ENCODE data around the gene AMPD2. TPM values are rescaled to one million over a fixed set of nuclear protein-coding genes. Genes with fewer than 3 reads are reported as not detected.

The AMPD2 gene
- polyA plus RNA-seq, 2 donors = 15.7 to 16.3 TPM

GRCh38 chr1:109642626-109643025 lies 23.0 kb downstream of the AMPD2 start:
- Histone ChIP-seq H3K27me3 (ENCODE audit: control insufficient read depth in 1 of 2, insufficient read depth in 2 of 2, low read length in 2 of 2) (no peaks in the 10 kb centered on the region), H3K36me3 (ENCODE audit: control insufficient read depth in 2 of 2, insufficient read depth in 2 of 2, low read length in 1 of 2) (no peaks in the 10 kb centered on the region), H3K4me3 (ENCODE audit: low read depth in 1 of 2, low read length in 2 of 2) (no peak overlapping the region), H3K9me3 (ENCODE audit: control insufficient read depth in 2 of 2, insufficient read depth in 1 of 2, low read depth in 1 of 2, low read length in 1 of 2) (no peaks in the 10 kb centered on the region), H3K4me1 (ENCODE audit: control insufficient read depth in 2 of 2, insufficient read depth in 2 of 2, low read length in 1 of 2) (no peaks in the 10 kb centered on the region), H3K27ac (ENCODE audit: low read depth in 2 of 2, low read length in 1 of 2) (no peak overlapping the region)
- WGBS, 2 donors = 67 to 70% methylated on average over 3 of the region's 3 CpGs

GRCh38 chr1:109643385-109644230 lies 24.0 kb downstream of the AMPD2 start:
- H3K4me3 ChIP-seq (ENCODE audit: low read depth in 1 of 2, low read length in 2 of 2) = no peak overlapping the region
- H3K4me1 ChIP-seq (ENCODE audit: control insufficient read depth in 2 of 2, insufficient read depth in 2 of 2, low read length in 1 of 2) = no peaks in the 10 kb centered on the region
- WGBS, 2 donors = 36 to 37% methylated on average over 32 of the region's 32 CpGs
- no peak overlapping the region for H3K27ac ChIP-seq (ENCODE audit: low read depth in 2 of 2, low read length in 1 of 2)
- H3K27me3 ChIP-seq (ENCODE audit: control insufficient read depth in 1 of 2, insufficient read depth in 2 of 2, low read length in 2 of 2) = no peaks in the 10 kb centered on the region
- no peaks in the 10 kb centered on the region for H3K9me3 ChIP-seq (ENCODE audit: control insufficient read depth in 2 of 2, insufficient read depth in 1 of 2, low read depth in 1 of 2, low read length in 1 of 2)
- no peaks in the 10 kb centered on the region for H3K36me3 ChIP-seq (ENCODE audit: control insufficient read depth in 2 of 2, insufficient read depth in 2 of 2, low read length in 1 of 2)

GRCh38 chr1:109644670-109645069 lies 25.0 kb downstream of the AMPD2 start:
- no peak overlapping the region for H3K4me3 ChIP-seq (ENCODE audit: low read depth in 1 of 2, low read length in 2 of 2)
- WGBS, 2 donors = 25 to 51% methylated on average over 5 to 10 of the region's 10 CpGs

GRCh38 chr1:109649491-109649914 lies 29.9 kb downstream of the AMPD2 start:
- Histone ChIP-seq H3K27ac (ENCODE audit: low read depth in 2 of 2, low read length in 1 of 2) (no peak overlapping the region), H3K4me1 (ENCODE audit: control insufficient read depth in 2 of 2, insufficient read depth in 2 of 2, low read length in 1 of 2) (peaks cover 0 to 1% of the 10 kb centered on the region in 2 donors), H3K4me3 (ENCODE audit: low read depth in 1 of 2, low read length in 2 of 2) (peak overlapping the region in 1 of 2 donors; percentile 15), H3K27me3 (ENCODE audit: control insufficient read depth in 1 of 2, insufficient read depth in 2 of 2, low read length in 2 of 2) (no peaks in the 10 kb centered on the region), H3K36me3 (ENCODE audit: control insufficient read depth in 2 of 2, insufficient read depth in 2 of 2, low read length in 1 of 2) (no peaks in the 10 kb centered on the region), H3K9me3 (ENCODE audit: control insufficient read depth in 2 of 2, insufficient read depth in 1 of 2, low read depth in 1 of 2, low read length in 1 of 2) (no peaks in the 10 kb centered on the region)
- WGBS, 2 donors = 61 to 73% methylated on average over 4 of the region's 4 CpGs

More at GRCh38 chr1:109644670-109645069, 25.0 kb downstream of the AMPD2 start:
- Histone ChIP-seq H3K27me3 (ENCODE audit: control insufficient read depth in 1 of 2, insufficient read depth in 2 of 2, low read length in 2 of 2) (no peaks in the 10 kb centered on the region), H3K36me3 (ENCODE audit: control insufficient read depth in 2 of 2, insufficient read depth in 2 of 2, low read length in 1 of 2) (no peaks in the 10 kb centered on the region), H3K9me3 (ENCODE audit: control insufficient read depth in 2 of 2, insufficient read depth in 1 of 2, low read depth in 1 of 2, low read length in 1 of 2) (no peaks in the 10 kb centered on the region), H3K27ac (ENCODE audit: low read depth in 2 of 2, low read length in 1 of 2) (no peak overlapping the region), H3K4me1 (ENCODE audit: control insufficient read depth in 2 of 2, insufficient read depth in 2 of 2, low read length in 1 of 2) (no peaks in the 10 kb centered on the region)

- Histone ChIP-seq H3K9me3 (ENCODE audit: control insufficient read depth in 2 of 2, insufficient read depth in 1 of 2, low read depth in 1 of 2, low read length in 1 of 2) (no peaks in the 10 kb centered on the region), H3K36me3 (ENCODE audit: control insufficient read depth in 2 of 2, insufficient read depth in 2 of 2, low read length in 1 of 2) (no peaks in the 10 kb centered on the region), H3K27me3 (ENCODE audit: control insufficient read depth in 1 of 2, insufficient read depth in 2 of 2, low read length in 2 of 2) (no peaks in the 10 kb centered on the region), H3K4me1 (ENCODE audit: control insufficient read depth in 2 of 2, insufficient read depth in 2 of 2, low read length in 1 of 2) (peaks cover 0 to 7% of the 10 kb centered on the region in 2 donors), H3K27ac (ENCODE audit: low read depth in 2 of 2, low read length in 1 of 2) (no peak overlapping the region), H3K4me3 (ENCODE audit: low read depth in 1 of 2, low read length in 2 of 2) (no peak overlapping the region)
- 79 to 87% methylated on average over 3 of the region's 3 CpGs for WGBS, 2 donors
Measured at GRCh38 chr1:109650609-109651008, 31.0 kb downstream of the AMPD2 start.

GRCh38 chr1:109652402-109652801 lies 32.8 kb downstream of the AMPD2 start:
- H3K27me3 ChIP-seq (ENCODE audit: control insufficient read depth in 1 of 2, insufficient read depth in 2 of 2, low read length in 2 of 2) = no peaks in the 10 kb centered on the region
- H3K4me1 ChIP-seq (ENCODE audit: control insufficient read depth in 2 of 2, insufficient read depth in 2 of 2, low read length in 1 of 2) = peaks cover 0 to 9% of the 10 kb centered on the region in 2 donors
- WGBS, 2 donors = 62 to 72% methylated on average over 2 of the region's 2 CpGs
- H3K9me3 ChIP-seq (ENCODE audit: control insufficient read depth in 2 of 2, insufficient read depth in 1 of 2, low read depth in 1 of 2, low read length in 1 of 2) = no peaks in the 10 kb centered on the region
- H3K4me3 ChIP-seq (ENCODE audit: low read depth in 1 of 2, low read length in 2 of 2) = no peak overlapping the region
- no peak overlapping the region for H3K27ac ChIP-seq (ENCODE audit: low read depth in 2 of 2, low read length in 1 of 2)
- no peaks in the 10 kb centered on the region for H3K36me3 ChIP-seq (ENCODE audit: control insufficient read depth in 2 of 2, insufficient read depth in 2 of 2, low read length in 1 of 2)

- Histone ChIP-seq H3K36me3 (ENCODE audit: control insufficient read depth in 2 of 2, insufficient read depth in 2 of 2, low read length in 1 of 2) (no peaks in the 10 kb centered on the region), H3K27ac (ENCODE audit: low read depth in 2 of 2, low read length in 1 of 2) (no peak overlapping the region), H3K27me3 (ENCODE audit: control insufficient read depth in 1 of 2, insufficient read depth in 2 of 2, low read length in 2 of 2) (no peaks in the 10 kb centered on the region), H3K4me1 (ENCODE audit: control insufficient read depth in 2 of 2, insufficient read depth in 2 of 2, low read length in 1 of 2) (peaks cover 0 to 10% of the 10 kb centered on the region in 2 donors), H3K9me3 (ENCODE audit: control insufficient read depth in 2 of 2, insufficient read depth in 1 of 2, low read depth in 1 of 2, low read length in 1 of 2) (no peaks in the 10 kb centered on the region), H3K4me3 (ENCODE audit: low read depth in 1 of 2, low read length in 2 of 2) (no peak overlapping the region)
- WGBS, 2 donors = 57 to 60% methylated on average over 2 of the region's 2 CpGs
Measured at GRCh38 chr1:109653306-109653705, 33.7 kb downstream of the AMPD2 start.

- no peaks in the 10 kb centered on the region for H3K27me3 ChIP-seq (ENCODE audit: control insufficient read depth in 1 of 2, insufficient read depth in 2 of 2, low read length in 2 of 2)
- H3K4me1 ChIP-seq (ENCODE audit: control insufficient read depth in 2 of 2, insufficient read depth in 2 of 2, low read length in 1 of 2) = peaks cover 0 to 10% of the 10 kb centered on the region in 2 donors
- peaks cover 0 to 6% of the 10 kb centered on the region in 2 donors for H3K36me3 ChIP-seq (ENCODE audit: control insufficient read depth in 2 of 2, insufficient read depth in 2 of 2, low read length in 1 of 2)
- H3K27ac ChIP-seq (ENCODE audit: low read depth in 2 of 2, low read length in 1 of 2) = no peak overlapping the region
- no peak overlapping the region for H3K4me3 ChIP-seq (ENCODE audit: low read depth in 1 of 2, low read length in 2 of 2)
- WGBS, 2 donors = 90 to 92% methylated on average over 12 of the region's 12 CpGs
- H3K9me3 ChIP-seq (ENCODE audit: control insufficient read depth in 2 of 2, insufficient read depth in 1 of 2, low read depth in 1 of 2, low read length in 1 of 2) = no peaks in the 10 kb centered on the region
Measured at GRCh38 chr1:109654519-109654918, 34.9 kb downstream of the AMPD2 start.

- 1 to 3% methylated on average over 54 of the region's 54 CpGs for WGBS, 2 donors
- Histone ChIP-seq H3K9me3 (ENCODE audit: control insufficient read depth in 2 of 2, insufficient read depth in 1 of 2, low read depth in 1 of 2, low read length in 1 of 2) (no peaks in the 10 kb centered on the region), H3K4me3 (ENCODE audit: low read depth in 1 of 2, low read length in 2 of 2) (peak within 1 kb of the TSS; percentile 71 to 76), H3K27ac (ENCODE audit: low read depth in 2 of 2, low read length in 1 of 2) (peak within 1 kb of the TSS; percentile 88), H3K36me3 (ENCODE audit: control insufficient read depth in 2 of 2, insufficient read depth in 2 of 2, low read length in 1 of 2) (peaks cover 0 to 6% of the 10 kb centered on the region in 2 donors), H3K4me1 (ENCODE audit: control insufficient read depth in 2 of 2, insufficient read depth in 2 of 2, low read length in 1 of 2) (peaks cover 0 to 10% of the 10 kb centered on the region in 2 donors), H3K27me3 (ENCODE audit: control insufficient read depth in 1 of 2, insufficient read depth in 2 of 2, low read length in 2 of 2) (no peaks in the 10 kb centered on the region)
Measured at GRCh38 chr1:109655615-109656519, 36.2 kb downstream of the AMPD2 start, which contains the start of gene GSTM4. Gene GSTM4, plus strand, starts transcription at chr1:109656099. Its CDS starts 291 bp downstream, at chr1:109656390.

Measured in esophagus (tissue), 2 donors.